Endothelial cell of umbilical vein (primary cell): Measurements from ENCODE around the gene IP6K1. TPM values are rescaled to one million over a fixed set of nuclear protein-coding genes. Genes with fewer than 3 reads are reported as not detected.

Source experiments
- BruUV-seq: library from RNA; stranded (reverse); fragments of 400-500 nt; replicated peaks from 2 replicates; lab custom pipeline; 2021; lab: Mats Ljungman, UMichigan
- CTCF ChIA-PET: fragments of 300-600, 350-600 bp; sonication (Branson Sonifier 250); formaldehyde crosslinking; loops from one replicate; lab custom pipeline; 2021; ENCODE audit warnings: antibody characterized with exemption, inconsistent platforms; lab: Charles Lee
- POLR2A ChIA-PET: fragments of 300-600, 350-600 bp; sonication (Branson Sonifier 250); formaldehyde crosslinking; loops from one replicate; lab custom pipeline; 2021; ENCODE audit warnings: antibody characterized with exemption, inconsistent platforms; lab: Charles Lee
- DNase-seq: peaks from one replicate; pipeline ENCODE4 v3.0.0-alpha.2; 2011; ENCODE audit warnings: low read depth, low spot score
- FAIRE-seq: peaks from 2 replicates; lab custom pipeline; 2011; peaks lifted over from hg19 to GRCh38; lab: Jason Lieb, UNC
- H2AFZ ChIP-seq: 2 replicates; pipeline ENCODE4 v1.6.0; 2012; ENCODE audit warnings: low read depth, low read length, control low read depth, inconsistent platforms
- H3K27ac ChIP-seq: 2 replicates; pipeline ENCODE4 v1.5.1; 2011; ENCODE audit warnings: low read depth, mild to moderate bottlenecking, control low read depth, low read length, moderate library complexity; ENCODE audit not compliant: insufficient read depth
- H3K27me3 ChIP-seq, 2 experiments: 2 replicates each; pipeline versions ENCODE4 v1.6.0 to v1.6.1; 2011; ENCODE audit warnings: low read length in 2 of 2, mixed read lengths in 1 of 2; ENCODE audit not compliant: control insufficient read depth in 2 of 2, insufficient read depth in 2 of 2
- H3K36me3 ChIP-seq, 2 experiments: 2 replicates in 1 of 2; 3 replicates in 1 of 2; pipeline ENCODE4 v1.5.1; 2011; ENCODE audit warnings: low read length in 2 of 2, mild to moderate bottlenecking in 1 of 2, moderate library complexity in 1 of 2; ENCODE audit not compliant: control insufficient read depth in 2 of 2, insufficient read depth in 2 of 2; ENCODE audit errors: extremely low read depth in 1 of 2
- H3K4me1 ChIP-seq: 3 replicates; pipeline ENCODE4 v1.5.1; 2011; ENCODE audit warnings: mild to moderate bottlenecking, low read length; ENCODE audit not compliant: control insufficient read depth, insufficient read depth; ENCODE audit errors: extremely low read depth
- H3K4me2 ChIP-seq: 2 replicates; pipeline ENCODE4 v1.6.1; 2011; ENCODE audit warnings: low read length, control low read depth, mixed read lengths; ENCODE audit not compliant: insufficient read depth
- H3K4me3 ChIP-seq, 3 experiments: fragments of 200-600 bp in 1 of 3; sonication (generic), shearing (Covaris generic) in 1 of 3; replicated peaks in 1 of 3; 2 replicates each; pipeline ENCODE4 v1.5.1; 2011 to 2016; ENCODE audit warnings: control low read depth in 3 of 3, low read length in 3 of 3, mild to moderate bottlenecking in 2 of 3, inconsistent platforms in 1 of 3, low read depth in 1 of 3, moderate library complexity in 1 of 3; ENCODE audit not compliant: insufficient read depth in 1 of 3
- H3K79me2 ChIP-seq: 2 replicates; pipeline ENCODE4 v1.6.0; 2012; ENCODE audit warnings: low read length, inconsistent platforms; ENCODE audit not compliant: control insufficient read depth, insufficient read depth
- H3K9ac ChIP-seq: replicated peaks from 2 replicates; pipeline ENCODE3; 2011; ENCODE audit warnings: low read length, control low read depth; ENCODE audit not compliant: insufficient read depth; ENCODE audit errors: extremely low read depth
- H3K9me1 ChIP-seq: replicated peaks from 3 replicates; pipeline ENCODE4 v1.6.0; 2011; ENCODE audit warnings: mild to moderate bottlenecking, low read length; ENCODE audit not compliant: control insufficient read depth, insufficient read depth; ENCODE audit errors: extremely low read depth
- H3K9me3 ChIP-seq: replicated peaks from 2 replicates; pipeline ENCODE4 v1.5.1; 2012; ENCODE audit warnings: low read length, inconsistent platforms; ENCODE audit not compliant: control insufficient read depth, insufficient read depth
- H4K20me1 ChIP-seq: replicated peaks from 2 replicates; pipeline ENCODE3; 2011; ENCODE audit warnings: mild to moderate bottlenecking, low read length; ENCODE audit not compliant: control insufficient read depth, insufficient read depth; ENCODE audit errors: extremely low read depth
- EZH2 ChIP-seq: IDR thresholded peaks from 2 replicates; pipeline ENCODE4 v1.6.1; 2012; ENCODE audit warnings: borderline replicate concordance, low read depth, mild to moderate bottlenecking, moderate library complexity, low read length, inconsistent platforms; ENCODE audit not compliant: severe bottlenecking
- FOS ChIP-seq: IDR thresholded peaks from 2 replicates; pipeline ENCODE4 v1.6.1; 2011; ENCODE audit warnings: mild to moderate bottlenecking, low read length, moderate library complexity, borderline replicate concordance; ENCODE audit not compliant: insufficient read depth
- GATA2 ChIP-seq: IDR thresholded peaks from 2 replicates; pipeline ENCODE4 v1.7.0; 2011; ENCODE audit warnings: low read depth, mild to moderate bottlenecking, moderate library complexity, mixed read lengths, low read length; ENCODE audit not compliant: insufficient read length, insufficient read depth
- JUN ChIP-seq: IDR thresholded peaks from 2 replicates; pipeline ENCODE4 v1.6.1; 2011; ENCODE audit warnings: borderline replicate concordance, low read depth; ENCODE audit not compliant: insufficient read length, insufficient read depth
- MYC ChIP-seq: IDR thresholded peaks from one replicate; pipeline ENCODE4 v1.6.1; 2011; ENCODE audit warnings: mild to moderate bottlenecking, low read depth, low read length
- POLR2A ChIP-seq: IDR thresholded peaks from 2 replicates; pipeline ENCODE4 v1.6.1; 2012; ENCODE audit warnings: low read depth, mild to moderate bottlenecking, control low read depth, low read length
- POLR2AphosphoS5 ChIP-seq: IDR thresholded peaks from 2 replicates; pipeline ENCODE4 v1.6.1; 2012; ENCODE audit warnings: low read depth, mild to moderate bottlenecking, control low read depth, low read length, moderate library complexity; ENCODE audit not compliant: insufficient read depth
- dilution Hi-C: fragments of 300-500 bp; cut with MboI; formaldehyde crosslinking; loops from one replicate; pipeline ENCODE4 v1.15.0; 2019; ENCODE audit warnings: low sequenced_read_pairs; ENCODE audit not compliant: extremely low pct_ligation_motif_present
- intact Hi-C: fragments of 100-400 bp; cut with micrococcal nuclease; formaldehyde crosslinking; loops from one replicate; pipeline ENCODE4 v1.10.0; 2022
- polyA plus RNA-seq, 4 experiments: library from polyadenylated mRNA; depleted of rRNA in 3 of 4; stranded (reverse) in 3 of 4; unstranded in 1 of 4; fragments of >200 nt; gene quantifications; 2 replicates each; pipeline versions ENCODE4 v1.2.1 to v1.2.3, GENCODE V29; 2011 to 2012; ENCODE audit warnings: missing spikeins in 1 of 4
- total RNA-seq: library from RNA; stranded (reverse); gene quantifications from 2 replicates; pipeline ENCODE4 v1.2.3, GENCODE V29; 2021
- TF ChIP-seq, protein P1 (sequence below): IDR thresholded peaks from 2 replicates; pipeline ENCODE4 v1.6.1; 2011; ENCODE audit not compliant: insufficient read depth, insufficient read length
- TF ChIP-seq, protein P2 (sequence below), 2 donors: IDR thresholded peaks; 1 replicate in 1 of 2; 2 replicates in 1 of 2; pipeline ENCODE4 v1.5.1; 2011; ENCODE audit warnings: low read length in 2 of 2, mild to moderate bottlenecking in 2 of 2, moderate library complexity in 2 of 2, control low read depth in 1 of 2, inconsistent platforms in 1 of 2, low read depth in 1 of 2; ENCODE audit not compliant: insufficient read depth in 1 of 2; ENCODE audit errors: extremely low read depth in 1 of 2

Gene IP6K1
- total and polyA plus RNA-seq, 2 donors (not counting 3 experiments of a cell fraction or from before 2014, with no cell fraction given) = 42.7 to 60.8 TPM

DNA sequence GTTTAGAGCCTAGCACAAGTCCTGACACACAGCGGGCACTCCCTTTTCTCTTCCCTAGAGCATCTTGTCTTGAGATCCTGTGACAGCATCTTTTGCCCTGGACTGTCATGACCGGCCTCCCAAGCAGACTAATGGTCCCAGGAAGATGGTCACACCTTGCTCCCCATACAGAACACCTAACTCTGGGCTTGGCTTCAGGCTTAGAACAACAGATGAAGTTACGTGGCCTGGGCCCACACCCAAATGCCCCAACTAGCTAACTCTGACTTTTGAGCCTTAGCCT, 781 bp upstream of the IP6K1 start:
- Histone ChIP-seq H3K27ac (peak overlapping the region; percentile 38), H2AFZ (peak overlapping the region; percentile 85), H3K79me2 (peaks cover 36% of the 10 kb centered on the region), H3K9me1 (no peaks in the 10 kb centered on the region), H3K4me3 (no peak overlapping the region), H3K4me2 (no peak overlapping the region), H4K20me1 (no peaks in the 10 kb centered on the region), H3K9ac (no peak overlapping the region), H3K9me3 (no peaks in the 10 kb centered on the region), H3K4me1 (peaks cover 11% of the 10 kb centered on the region), H3K36me3 (peaks cover 0 to 6% of the 10 kb centered on the region in 2 experiments), H3K27me3 (no peaks in the 10 kb centered on the region)
- ChIA-PET CTCF (interaction anchor here (1.0 to 1.9 kb wide), 2 partner anchors 12 to 16 kb away, joined by 3 to 11 read pairs; partner anchors contain the start of genes CDHR4 and INKA1), POLR2A (no interaction called here)
- dilution Hi-C loops (no loop called here), intact Hi-C loops (loop anchor here (5.0 kb wide), 1 partner anchor 235 kb away; the partner anchor contains the start of gene BSN)
- no TSS peak for BruUV-seq
- DNase-seq (peak; percentile 47), FAIRE-seq (no peak)
- no peak for TF ChIP-seq GATA2
- TF ChIP-seq JUN = no peak
- TF ChIP-seq POLR2A = no peak

DNA sequence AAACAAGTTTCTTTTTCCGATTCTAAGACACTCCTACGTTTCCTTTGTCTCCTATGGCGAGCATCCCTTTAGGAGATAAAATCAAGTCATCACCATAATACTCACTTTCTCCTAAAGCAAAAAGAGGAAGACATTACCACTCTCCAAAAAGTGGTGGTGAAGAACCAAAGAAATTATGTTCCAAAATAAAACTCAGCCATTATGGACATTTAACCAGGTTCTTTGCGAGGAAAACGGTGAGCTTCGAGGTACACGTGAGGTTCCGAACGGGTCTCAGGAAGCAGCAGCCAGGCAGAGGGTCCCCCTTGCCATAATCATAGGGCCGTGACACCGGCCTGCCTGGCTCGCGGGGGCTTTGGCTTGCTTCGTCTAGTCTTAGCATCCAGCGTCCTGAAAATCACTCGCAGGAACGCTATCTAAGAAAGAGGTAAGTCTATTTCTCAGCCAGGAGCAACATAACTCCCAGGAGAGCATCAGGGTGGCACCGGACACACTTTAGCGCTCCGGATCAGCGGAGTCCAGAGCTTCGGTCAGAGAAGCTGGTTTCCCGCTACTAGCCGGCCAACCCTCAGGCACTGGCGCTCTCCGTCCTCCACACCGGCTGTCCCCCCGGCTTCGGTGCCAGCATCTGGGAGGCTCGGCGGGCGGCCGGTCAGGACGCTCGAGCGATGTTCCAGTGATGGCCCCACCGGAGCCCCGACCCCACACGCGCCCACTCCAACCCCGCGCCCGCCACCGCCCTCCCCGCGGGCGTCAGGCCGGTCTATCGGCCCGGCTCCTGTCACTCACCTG, 581 bp downstream of the IP6K1 start:
- CTCF ChIA-PET = interaction anchor here (1.0 to 1.9 kb wide), 6 partner anchors 14 to 336 kb away, joined by 3 to 11 read pairs (median 3); partner anchors contain the start of genes CDHR4 and INKA1
- H3K27ac ChIP-seq = peak overlapping the region; percentile 37
- H3K4me2 ChIP-seq = peak overlapping the region; percentile 62
- H3K27me3 ChIP-seq = no peaks in the 10 kb centered on the region
- H3K4me1 ChIP-seq = peaks cover 11% of the 10 kb centered on the region
- peaks cover 46% of the 10 kb centered on the region for H3K79me2 ChIP-seq
- FAIRE-seq (peak; percentile 62), DNase-seq (peak; percentile 62)
- H3K36me3 ChIP-seq = peaks cover under 1 to 12% of the 10 kb centered on the region in 2 experiments
- TF ChIP-seq, protein P1, sequence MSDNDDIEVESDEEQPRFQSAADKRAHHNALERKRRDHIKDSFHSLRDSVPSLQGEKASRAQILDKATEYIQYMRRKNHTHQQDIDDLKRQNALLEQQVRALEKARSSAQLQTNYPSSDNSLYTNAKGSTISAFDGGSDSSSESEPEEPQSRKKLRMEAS = no peak
- TF ChIP-seq GATA2 (no peak), FOS (no peak), POLR2AphosphoS5 (no peak), EZH2 (no peak), POLR2A (no peak), MYC (no peak)
- TF ChIP-seq, protein P2, sequence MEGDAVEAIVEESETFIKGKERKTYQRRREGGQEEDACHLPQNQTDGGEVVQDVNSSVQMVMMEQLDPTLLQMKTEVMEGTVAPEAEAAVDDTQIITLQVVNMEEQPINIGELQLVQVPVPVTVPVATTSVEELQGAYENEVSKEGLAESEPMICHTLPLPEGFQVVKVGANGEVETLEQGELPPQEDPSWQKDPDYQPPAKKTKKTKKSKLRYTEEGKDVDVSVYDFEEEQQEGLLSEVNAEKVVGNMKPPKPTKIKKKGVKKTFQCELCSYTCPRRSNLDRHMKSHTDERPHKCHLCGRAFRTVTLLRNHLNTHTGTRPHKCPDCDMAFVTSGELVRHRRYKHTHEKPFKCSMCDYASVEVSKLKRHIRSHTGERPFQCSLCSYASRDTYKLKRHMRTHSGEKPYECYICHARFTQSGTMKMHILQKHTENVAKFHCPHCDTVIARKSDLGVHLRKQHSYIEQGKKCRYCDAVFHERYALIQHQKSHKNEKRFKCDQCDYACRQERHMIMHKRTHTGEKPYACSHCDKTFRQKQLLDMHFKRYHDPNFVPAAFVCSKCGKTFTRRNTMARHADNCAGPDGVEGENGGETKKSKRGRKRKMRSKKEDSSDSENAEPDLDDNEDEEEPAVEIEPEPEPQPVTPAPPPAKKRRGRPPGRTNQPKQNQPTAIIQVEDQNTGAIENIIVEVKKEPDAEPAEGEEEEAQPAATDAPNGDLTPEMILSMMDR (IDR thresholded peaks at IDR 0.05; ENCODE audit: extremely low read depth in 1 of 2, insufficient read depth in 1 of 2, low read depth in 1 of 2, low read length in 2 of 2) = no peak
- H3K9ac ChIP-seq = peak overlapping the region; percentile 85
- peak overlapping the region; percentile 35 for H2AFZ ChIP-seq
- H4K20me1 ChIP-seq = no peaks in the 10 kb centered on the region
- H3K4me3 ChIP-seq = peak overlapping the region; percentile 74 to 85 (median 80)
- POLR2A ChIA-PET = interaction anchor here (0.6 to 1.2 kb wide), 3 partner anchors 19 to 53 kb away, joined by 3 to 12 read pairs (median 4); no protein-coding TSS in a partner anchor
- dilution Hi-C loops (no loop called here), intact Hi-C loops (loop anchor here (1.0 to 5.0 kb wide), 3 partner anchors 17 to 233 kb away; partner anchors contain the start of gene BSN)
- BruUV-seq = TSS peak; percentile 31
- no peaks in the 10 kb centered on the region for H3K9me1 ChIP-seq
- no peaks in the 10 kb centered on the region for H3K9me3 ChIP-seq
